Activated T-helper 1 cell treated with anti-CD3 and anti-CD28 coated beads, Interleukin-12 subunit alpha, Interleukin-12 subunit beta, Interleukin-2, Interleukin-4 antibody, amounts not matched to agents 30 ng/mL and 10 ng/mL and 1 ng/mL, durations not matched to agents 14 hours and 24 hours and 36 hours (primary cell): ENCODE data around the gene COL1A1. TPM values are rescaled to one million over a fixed set of nuclear protein-coding genes. Genes with fewer than 3 reads are reported as not detected.

ENCODE experiments used
- DNase-seq: peaks from one replicate; pipeline ENCODE4 v3.0.0; 2021; ENCODE audit warnings: low spot score
- H3K27ac Mint-ChIP-seq: one replicate; pipeline ENCODE4 v1.8.0; 2021; ENCODE audit warnings: mild to moderate bottlenecking, mixed read lengths
- H3K27me3 Mint-ChIP-seq: one replicate; pipeline ENCODE4 v1.8.0; 2022; ENCODE audit warnings: mild to moderate bottlenecking, moderate library complexity, mixed read lengths; ENCODE audit not compliant: insufficient read depth
- H3K36me3 Mint-ChIP-seq: one replicate; pipeline ENCODE4 v1.8.0; 2021; ENCODE audit warnings: low read depth, mixed read lengths
- H3K4me1 Mint-ChIP-seq: one replicate; pipeline ENCODE4 v1.8.0; 2021; ENCODE audit warnings: low read depth, mixed read lengths
- H3K4me3 Mint-ChIP-seq: one replicate; pipeline ENCODE4 v1.8.0; 2021; ENCODE audit warnings: mild to moderate bottlenecking, moderate library complexity, mixed read lengths
- H3K9me3 Mint-ChIP-seq: one replicate; pipeline ENCODE4 v1.8.0; 2021; ENCODE audit warnings: mixed read lengths
- intact Hi-C: fragments of 100-400 bp; cut with micrococcal nuclease; formaldehyde crosslinking; loops from one replicate; pipeline ENCODE4 v1.15.1; 2024
- total RNA-seq: library from RNA; stranded (reverse); gene quantifications from 2 replicates; pipeline ENCODE4 v1.2.3, GENCODE V29; 2022

The COL1A1 gene
- total RNA-seq, 1 donor from 2014 or later: 2.0 TPM

GRCh38 chr17:50191359-50192143 lies 9.9 kb downstream of the COL1A1 start:
- Mint-ChIP-seq H3K27ac (no peak overlapping the region), H3K27me3 (peaks cover 6% of the 10 kb centered on the region), H3K4me1 (no peaks in the 10 kb centered on the region), H3K36me3 (no peaks in the 10 kb centered on the region), H3K4me3 (no peak overlapping the region), H3K9me3 (no peaks in the 10 kb centered on the region)
- no peak for DNase-seq
- intact Hi-C loops: no loop called here

DNA sequence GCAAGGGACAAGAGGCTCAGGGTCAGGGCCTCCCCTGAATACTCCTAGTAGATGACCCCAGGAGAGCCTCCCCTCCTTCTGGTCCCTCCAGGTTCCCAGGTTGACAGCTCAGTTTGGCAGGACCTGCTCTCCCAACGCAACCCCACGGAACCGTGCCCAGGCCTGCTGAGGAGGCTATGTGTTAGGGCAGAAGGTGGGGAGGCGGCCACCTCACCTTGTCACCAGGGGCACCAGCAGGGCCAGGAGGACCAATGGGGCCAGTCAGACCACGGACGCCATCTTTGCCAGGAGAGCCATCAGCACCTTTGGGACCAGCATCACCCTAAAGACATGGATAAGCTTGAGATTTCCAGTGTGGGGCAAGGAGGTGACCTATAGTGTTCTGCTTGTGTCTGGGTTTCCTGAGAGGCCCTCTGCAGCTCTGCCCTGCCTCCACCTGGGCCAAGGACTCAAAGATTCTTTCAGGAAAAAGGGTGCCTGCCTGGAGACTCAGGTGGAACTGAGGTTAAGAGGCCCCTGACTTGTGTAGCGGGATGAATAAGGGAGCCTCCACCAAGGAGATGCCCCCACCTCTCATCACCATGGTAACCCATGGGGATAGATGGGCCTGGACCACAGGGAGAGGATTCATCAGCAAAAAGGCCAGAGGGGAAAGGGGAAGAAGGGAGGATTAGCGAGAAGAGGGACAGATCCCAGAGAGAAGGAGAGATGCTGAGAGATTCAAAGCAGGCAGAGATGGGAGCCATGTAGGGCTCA lies 10.7 kb downstream of the COL1A1 start:
- DNase-seq: no peak
- Mint-ChIP-seq H3K27ac (no peak overlapping the region), H3K9me3 (no peaks in the 10 kb centered on the region), H3K27me3 (peaks cover 2% of the 10 kb centered on the region), H3K36me3 (no peaks in the 10 kb centered on the region), H3K4me3 (no peak overlapping the region), H3K4me1 (no peaks in the 10 kb centered on the region)
- intact Hi-C loops: no loop called here

GRCh38 chr17:50190293-50190602 lies 11.2 kb downstream of the COL1A1 start:
- H3K36me3 Mint-ChIP-seq: no peaks in the 10 kb centered on the region
- H3K27me3 Mint-ChIP-seq: peaks cover 2% of the 10 kb centered on the region
- no peaks in the 10 kb centered on the region for H3K9me3 Mint-ChIP-seq
- intact Hi-C loops: no loop called here
- no peak for DNase-seq
- H3K4me1 Mint-ChIP-seq: no peaks in the 10 kb centered on the region
- H3K27ac Mint-ChIP-seq: no peak overlapping the region
- H3K4me3 Mint-ChIP-seq: no peak overlapping the region

- Mint-ChIP-seq H3K27me3 (peaks cover 2% of the 10 kb centered on the region), H3K9me3 (no peaks in the 10 kb centered on the region), H3K4me1 (no peaks in the 10 kb centered on the region), H3K27ac (no peak overlapping the region), H3K36me3 (no peaks in the 10 kb centered on the region), H3K4me3 (no peak overlapping the region)
- no peak for DNase-seq
- intact Hi-C loops: no loop called here
These were observed 11.7 kb downstream of the COL1A1 start for GRCh38 chr17:50189550-50190292.

DNA sequence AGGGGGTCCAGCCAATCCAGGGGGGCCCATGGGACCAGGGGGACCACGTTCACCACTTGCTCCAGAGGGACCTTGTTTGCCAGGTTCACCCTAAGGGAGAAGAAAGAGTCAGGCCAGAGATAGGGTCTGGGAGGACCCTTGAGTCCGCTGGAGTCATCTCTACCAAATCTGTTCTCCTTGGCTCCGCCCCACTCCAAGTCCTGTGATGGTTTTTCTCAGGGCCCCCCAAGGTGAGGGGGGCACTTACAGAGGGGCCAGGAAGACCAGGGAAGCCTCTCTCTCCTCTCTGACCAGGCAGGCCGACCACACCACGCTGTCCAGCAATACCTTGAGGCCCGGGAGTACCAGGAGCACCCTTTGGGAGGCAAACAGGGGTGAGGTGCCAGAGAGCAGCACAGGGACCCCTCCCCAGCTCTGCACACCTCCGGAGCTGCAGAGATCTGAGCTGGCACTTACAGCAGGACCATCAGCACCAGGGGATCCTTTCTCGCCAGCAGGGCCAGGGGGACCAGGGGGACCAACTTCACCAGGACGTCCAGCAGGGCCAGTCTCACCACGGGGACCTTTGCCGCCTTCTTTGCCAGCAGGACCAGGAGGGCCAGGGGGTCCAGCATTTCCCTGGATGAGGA lies 12.4 kb downstream of the COL1A1 start:
- Mint-ChIP-seq H3K9me3 (no peaks in the 10 kb centered on the region), H3K4me3 (no peak overlapping the region), H3K27me3 (peaks cover 2% of the 10 kb centered on the region), H3K36me3 (no peaks in the 10 kb centered on the region), H3K4me1 (peaks cover 3% of the 10 kb centered on the region), H3K27ac (no peak overlapping the region)
- no peak for DNase-seq
- intact Hi-C loops: no loop called here

GRCh38 chr17:50188531-50188920 lies 12.9 kb downstream of the COL1A1 start:
- no peaks in the 10 kb centered on the region for H3K9me3 Mint-ChIP-seq
- H3K4me3 Mint-ChIP-seq: no peak overlapping the region
- H3K36me3 Mint-ChIP-seq: no peaks in the 10 kb centered on the region
- H3K4me1 Mint-ChIP-seq: peaks cover 8% of the 10 kb centered on the region
- no peak overlapping the region for H3K27ac Mint-ChIP-seq
- DNase-seq: no peak
- intact Hi-C loops: no loop called here
- peaks cover 2% of the 10 kb centered on the region for H3K27me3 Mint-ChIP-seq

DNA sequence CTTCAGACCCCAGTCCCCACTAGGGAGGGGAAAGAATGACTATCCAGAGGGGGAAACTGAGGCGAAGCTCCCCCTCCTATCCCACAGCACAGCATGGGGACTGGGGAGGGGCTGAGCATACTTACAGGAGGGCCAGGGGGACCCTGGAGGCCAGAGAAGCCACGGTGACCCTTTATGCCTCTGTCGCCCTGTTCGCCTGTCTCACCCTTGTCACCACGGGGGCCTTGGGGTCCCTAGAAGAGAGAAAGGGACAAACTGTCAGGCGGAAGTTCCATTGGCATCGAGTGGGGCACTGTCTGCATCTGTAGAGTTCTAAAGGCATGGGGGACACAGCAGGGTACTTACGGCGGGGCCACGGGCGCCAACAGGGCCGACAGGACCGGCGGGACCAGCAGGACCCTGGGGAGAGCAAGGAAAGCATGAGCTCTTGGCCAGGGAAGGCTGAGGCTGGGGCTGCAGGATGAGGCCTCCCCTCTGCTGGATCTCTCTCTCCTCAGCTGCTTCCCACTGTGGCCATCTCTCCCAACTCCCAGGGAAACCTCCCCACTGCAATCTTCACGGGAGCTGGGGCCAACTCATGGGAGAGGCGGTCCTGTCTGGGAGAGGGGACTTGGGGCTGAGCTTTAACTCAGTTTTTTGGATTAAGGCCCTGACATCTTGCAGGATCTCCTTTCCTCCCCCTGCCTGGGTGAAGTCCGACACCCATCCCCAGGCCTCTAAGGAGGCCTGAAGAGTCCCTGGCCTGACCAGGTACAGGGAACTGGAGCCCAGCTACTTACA lies 13.5 kb downstream of the COL1A1 start:
- H3K9me3 Mint-ChIP-seq: no peaks in the 10 kb centered on the region
- no peak overlapping the region for H3K4me3 Mint-ChIP-seq
- no peaks in the 10 kb centered on the region for H3K36me3 Mint-ChIP-seq
- H3K27me3 Mint-ChIP-seq: peaks cover 2% of the 10 kb centered on the region
- H3K4me1 Mint-ChIP-seq: peaks cover 13% of the 10 kb centered on the region
- intact Hi-C loops: no loop called here
- no peak overlapping the region for H3K27ac Mint-ChIP-seq
- DNase-seq: no peak

DNA sequence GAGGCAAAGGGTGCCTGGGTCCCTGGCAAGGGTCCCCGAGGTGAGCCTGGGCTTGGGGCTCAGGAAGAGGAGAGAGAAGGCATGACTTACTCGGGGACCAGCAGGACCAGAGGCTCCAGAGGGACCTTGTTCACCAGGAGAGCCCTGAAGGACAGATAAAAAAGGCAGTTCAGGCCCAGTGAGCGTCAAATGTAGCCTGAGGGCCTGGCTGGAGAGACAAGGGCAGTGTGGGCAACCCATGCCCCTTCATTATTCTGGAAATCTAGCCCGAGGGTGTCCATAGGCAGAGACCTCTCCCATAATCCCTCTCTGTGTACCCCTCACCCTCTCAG lies 14.1 kb downstream of the COL1A1 start:
- peaks cover 3% of the 10 kb centered on the region for H3K27me3 Mint-ChIP-seq
- DNase-seq: no peak
- peaks cover 18% of the 10 kb centered on the region for H3K4me1 Mint-ChIP-seq
- H3K4me3 Mint-ChIP-seq: no peak overlapping the region
- H3K9me3 Mint-ChIP-seq: no peaks in the 10 kb centered on the region
- intact Hi-C loops: no loop called here
- no peaks in the 10 kb centered on the region for H3K36me3 Mint-ChIP-seq
- H3K27ac Mint-ChIP-seq: no peak overlapping the region

DNA sequence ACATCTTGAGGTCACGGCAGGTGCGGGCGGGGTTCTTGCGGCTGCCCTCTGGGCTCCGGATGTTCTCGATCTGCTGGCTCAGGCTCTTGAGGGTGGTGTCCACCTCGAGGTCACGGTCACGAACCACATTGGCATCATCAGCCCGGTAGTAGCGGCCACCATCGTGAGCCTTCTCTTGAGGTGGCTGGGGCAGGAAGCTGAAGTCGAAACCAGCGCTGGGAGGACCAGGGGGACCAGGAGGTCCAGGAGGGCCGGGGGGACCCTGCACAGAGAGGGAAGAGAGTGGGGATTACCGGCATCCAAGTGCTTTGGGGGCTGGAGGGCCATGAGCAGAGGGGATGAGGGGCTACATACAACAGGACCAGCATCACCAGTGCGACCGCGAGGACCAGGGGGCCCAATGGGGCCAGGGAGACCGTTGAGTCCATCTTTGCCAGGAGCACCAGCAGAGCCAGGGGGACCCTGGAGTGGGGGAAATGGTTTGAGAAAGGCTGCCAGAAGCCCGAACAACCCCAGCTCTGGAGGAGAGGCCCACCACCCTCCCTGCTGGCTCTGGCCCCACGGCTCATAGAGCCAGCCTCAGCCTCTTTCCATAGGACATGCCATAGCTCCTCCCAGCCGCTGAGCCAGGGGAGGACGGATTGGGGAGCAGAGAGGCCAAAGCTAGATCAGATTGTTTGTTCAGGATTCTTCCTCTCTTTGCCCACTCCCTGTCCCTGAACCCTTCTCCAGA lies 14.6 kb downstream of the COL1A1 start:
- Mint-ChIP-seq H3K27ac (no peak overlapping the region), H3K27me3 (peaks cover 3% of the 10 kb centered on the region), H3K4me1 (peaks cover 21% of the 10 kb centered on the region), H3K9me3 (no peaks in the 10 kb centered on the region), H3K36me3 (no peaks in the 10 kb centered on the region), H3K4me3 (no peak overlapping the region)
- intact Hi-C loops: no loop called here
- no peak for DNase-seq

- peaks cover 24% of the 10 kb centered on the region for H3K4me1 Mint-ChIP-seq
- no peak for DNase-seq
- H3K27ac Mint-ChIP-seq: no peak overlapping the region
- H3K9me3 Mint-ChIP-seq: no peaks in the 10 kb centered on the region
- H3K27me3 Mint-ChIP-seq: peaks cover 3% of the 10 kb centered on the region
- no peaks in the 10 kb centered on the region for H3K36me3 Mint-ChIP-seq
- intact Hi-C loops: no loop called here
- H3K4me3 Mint-ChIP-seq: no peak overlapping the region
These were observed 15.6 kb downstream of the COL1A1 start for GRCh38 chr17:50185631-50186471.

DNA sequence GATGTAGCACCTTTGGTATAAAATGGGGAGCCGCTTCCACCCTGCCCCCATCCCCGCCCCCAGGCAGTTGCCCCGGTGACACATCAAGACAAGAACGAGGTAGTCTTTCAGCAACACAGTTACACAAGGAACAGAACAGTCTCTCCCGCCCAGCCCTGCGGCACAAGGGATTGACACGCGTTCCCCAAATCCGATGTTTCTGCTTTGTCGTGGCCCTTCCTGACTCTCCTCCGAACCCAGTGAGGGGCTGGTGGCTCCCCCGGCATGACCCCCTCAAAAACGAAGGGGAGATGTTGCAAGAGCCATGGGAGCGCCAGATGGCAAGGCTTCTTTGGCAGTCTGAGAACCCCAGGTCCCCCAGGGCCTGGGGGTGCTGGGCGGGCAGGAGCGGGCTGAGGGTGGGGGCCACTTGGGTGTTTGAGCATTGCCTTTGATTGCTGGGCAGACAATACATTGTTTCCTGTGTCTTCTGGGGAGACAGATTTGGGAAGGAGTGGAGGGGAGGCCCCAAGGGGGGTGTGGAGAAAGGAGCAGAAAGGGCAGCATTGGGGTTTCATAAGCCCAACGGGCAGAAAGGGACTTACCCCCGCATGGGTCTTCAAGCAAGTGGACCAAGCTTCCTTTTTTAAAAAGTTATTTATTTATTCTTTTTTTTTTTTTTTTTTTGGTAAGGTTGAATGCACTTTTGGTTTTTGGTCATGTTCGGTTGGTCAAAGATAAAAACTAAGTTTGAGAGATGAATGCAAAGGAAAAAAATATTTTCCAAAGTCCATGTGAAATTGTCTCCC lies 16.6 kb downstream of the COL1A1 start:
- Mint-ChIP-seq H3K9me3 (no peaks in the 10 kb centered on the region), H3K27ac (no peak overlapping the region), H3K4me1 (peaks cover 24% of the 10 kb centered on the region), H3K36me3 (no peaks in the 10 kb centered on the region), H3K27me3 (peaks cover 7% of the 10 kb centered on the region), H3K4me3 (no peak overlapping the region)
- intact Hi-C loops: no loop called here
- DNase-seq: no peak
